Head of caudate nucleus (tissue), 42 donors: ENCODE results near the gene SUN5.
"Not testable (repeated sequence)": the region's sequence is repeated elsewhere in the genome, so short reads cannot be mapped to it uniquely, and the experiment has no call there.

Source experiments
- DNase-seq, 42 donors: peaks; one replicate each; pipeline versions ENCODE4 v3.0.0 to v3.0.0-alpha.2; 2020 to 2021; ENCODE audit warnings: mixed read lengths in 7 of 42
- intact Hi-C: fragments of 100-400 bp; cut with DNase I; formaldehyde crosslinking; loops from one replicate; pipeline ENCODE4 v1.15.0; 2022

Gene SUN5

GRCh38 chr20:32983459-32984112 lies 20.6 kb downstream of the SUN5 start:
- intact Hi-C loops = no loop called here
- no peak for DNase-seq

GRCh38 chr20:32982617-32983458 lies 21.4 kb downstream of the SUN5 start:
- DNase-seq = peak in 38 of 42 donors; percentile 25 to 82 (median 54)
- intact Hi-C loops = no loop called here

DNA sequence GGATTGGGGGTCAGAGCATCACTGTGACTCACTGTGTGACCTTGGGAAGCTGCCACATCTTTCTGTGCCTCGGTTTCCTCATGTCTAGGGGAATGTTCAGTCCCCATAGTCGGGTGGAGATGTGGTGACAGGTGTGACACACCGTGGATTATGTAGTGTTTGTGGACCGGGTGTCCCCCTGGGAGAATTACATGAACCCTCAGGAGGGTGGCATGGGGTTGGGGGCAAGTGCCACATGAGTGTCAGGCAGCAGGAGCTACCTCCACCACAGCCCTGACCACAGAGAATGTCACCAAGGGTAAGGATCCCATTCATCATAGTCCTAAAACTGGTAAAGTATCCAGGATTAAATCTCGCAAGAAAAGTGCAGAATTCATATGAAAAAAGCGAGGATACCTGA lies 23.2 kb downstream of the SUN5 start:
- no peak for DNase-seq

GRCh38 chr20:32980131-32980941 lies 23.9 kb downstream of the SUN5 start:
- DNase-seq = peak; percentile 74 to 95 (median 88)
- intact Hi-C loops = no loop called here

More for the DNA sequence above, 23.2 kb downstream of the SUN5 start:
- intact Hi-C loops = no loop called here

DNA sequence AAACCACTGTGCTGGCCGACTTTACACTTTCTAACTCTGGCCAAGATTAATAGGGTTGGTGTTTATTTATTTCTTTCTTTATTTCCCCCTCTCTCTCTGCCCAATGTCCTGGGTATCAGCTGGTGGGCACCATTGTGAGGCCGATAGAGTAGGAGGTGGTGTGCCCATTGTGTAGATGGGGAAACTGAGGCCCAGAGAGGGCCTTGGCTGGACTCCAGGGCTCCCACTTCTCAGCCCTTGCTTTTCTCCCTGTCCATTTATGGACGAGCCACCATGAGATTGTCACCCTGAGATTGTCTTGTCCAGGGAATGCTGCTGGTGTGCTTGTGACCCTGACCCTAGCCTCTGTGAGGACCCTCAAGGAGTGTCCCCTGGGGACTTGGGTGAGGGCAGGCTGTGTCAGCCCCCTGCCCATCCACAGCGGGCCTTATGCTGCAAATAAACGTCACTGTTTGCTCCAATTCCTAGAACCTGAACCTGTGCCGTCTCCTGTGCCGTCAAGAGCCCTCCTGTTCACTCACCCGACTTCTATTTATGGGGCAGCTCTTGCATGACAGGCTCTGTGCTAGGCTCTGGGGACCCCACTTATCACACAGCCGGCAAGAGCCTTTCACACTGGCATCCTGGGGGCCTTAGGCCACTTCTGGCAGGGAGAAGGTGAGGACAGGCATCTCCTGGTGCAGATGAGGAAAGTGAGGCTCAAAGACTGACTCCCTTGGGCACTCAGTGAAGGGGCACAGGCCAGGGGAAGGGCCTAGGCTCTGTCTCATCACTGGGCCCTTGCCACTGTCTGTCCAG lies 24.8 kb downstream of the SUN5 start:
- intact Hi-C loops = no loop called here
- DNase-seq = peak in 3 of 42 donors; percentile 7 to 32 (median 11)

- intact Hi-C loops = no loop called here
- DNase-seq = peak in 6 of 42 donors; percentile 3 to 22 (median 11)
Measured at GRCh38 chr20:32978009-32978335, 26.3 kb downstream of the SUN5 start.

GRCh38 chr20:32977281-32978008 lies 26.8 kb downstream of the SUN5 start:
- DNase-seq = peak in 8 of 42 donors; percentile 2 to 29 (median 14)
- intact Hi-C loops = no loop called here

GRCh38 chr20:32976746-32977145 lies 27.5 kb downstream of the SUN5 start:
- intact Hi-C loops = no loop called here
- DNase-seq = peak in 5 of 42 donors; percentile 0 to 37 (median 11)

DNA sequence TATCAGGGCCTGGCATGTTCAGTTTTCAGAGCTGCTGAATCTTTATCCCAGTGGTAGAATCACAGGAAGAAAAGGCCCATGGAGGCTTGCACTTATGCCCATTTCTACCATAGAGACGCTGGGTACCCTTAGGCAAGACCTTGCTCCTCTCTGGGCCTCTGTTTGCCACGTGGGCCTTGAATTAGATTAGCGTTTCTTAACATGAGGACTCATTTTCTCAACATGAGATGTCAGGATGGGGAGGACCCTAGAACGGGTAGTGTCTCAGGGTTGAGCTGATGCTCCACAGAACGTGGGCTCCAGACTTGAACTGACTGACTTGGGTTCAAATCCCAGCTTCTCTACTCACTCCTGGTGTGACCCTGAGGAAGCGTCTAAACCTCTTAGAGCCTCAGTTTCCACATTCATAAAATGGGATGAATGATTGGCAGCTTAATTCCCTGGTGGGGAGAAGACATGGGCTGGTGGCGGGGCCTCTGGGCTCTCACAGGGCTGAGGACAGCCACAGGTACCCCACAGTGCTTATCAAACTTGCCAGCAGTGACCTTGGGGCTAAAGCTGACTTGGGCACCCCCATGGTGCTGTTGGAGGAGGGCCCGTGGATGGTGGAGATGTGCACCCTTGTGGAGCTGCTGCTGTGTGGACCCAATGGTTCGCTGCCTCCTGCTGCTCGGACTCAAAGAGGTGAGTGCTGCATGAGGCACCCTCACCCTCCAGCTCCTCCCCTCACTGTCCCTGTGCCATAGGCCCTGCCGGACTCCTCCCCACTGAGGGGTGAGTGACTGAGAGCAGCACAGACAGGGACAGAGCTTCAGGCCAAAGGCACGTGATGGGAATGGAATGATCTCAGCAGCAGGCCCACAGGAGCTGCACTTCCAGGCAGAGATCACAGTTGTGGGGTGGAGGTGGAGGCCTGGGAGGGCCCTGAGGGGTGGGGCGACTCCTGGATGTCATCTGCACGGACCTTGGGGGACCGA lies 28.2 kb downstream of the SUN5 start:
- peak in 10 of 42 donors; percentile 3 to 63 (median 34) for DNase-seq

GRCh38 chr20:32975121-32975520 lies 29.1 kb downstream of the SUN5 start:
- peak in 1 of 42 donors; percentile 6 for DNase-seq
- intact Hi-C loops = not testable (repeated sequence)

More for the DNA sequence above, 28.2 kb downstream of the SUN5 start:
- intact Hi-C loops = no loop called here

DNA sequence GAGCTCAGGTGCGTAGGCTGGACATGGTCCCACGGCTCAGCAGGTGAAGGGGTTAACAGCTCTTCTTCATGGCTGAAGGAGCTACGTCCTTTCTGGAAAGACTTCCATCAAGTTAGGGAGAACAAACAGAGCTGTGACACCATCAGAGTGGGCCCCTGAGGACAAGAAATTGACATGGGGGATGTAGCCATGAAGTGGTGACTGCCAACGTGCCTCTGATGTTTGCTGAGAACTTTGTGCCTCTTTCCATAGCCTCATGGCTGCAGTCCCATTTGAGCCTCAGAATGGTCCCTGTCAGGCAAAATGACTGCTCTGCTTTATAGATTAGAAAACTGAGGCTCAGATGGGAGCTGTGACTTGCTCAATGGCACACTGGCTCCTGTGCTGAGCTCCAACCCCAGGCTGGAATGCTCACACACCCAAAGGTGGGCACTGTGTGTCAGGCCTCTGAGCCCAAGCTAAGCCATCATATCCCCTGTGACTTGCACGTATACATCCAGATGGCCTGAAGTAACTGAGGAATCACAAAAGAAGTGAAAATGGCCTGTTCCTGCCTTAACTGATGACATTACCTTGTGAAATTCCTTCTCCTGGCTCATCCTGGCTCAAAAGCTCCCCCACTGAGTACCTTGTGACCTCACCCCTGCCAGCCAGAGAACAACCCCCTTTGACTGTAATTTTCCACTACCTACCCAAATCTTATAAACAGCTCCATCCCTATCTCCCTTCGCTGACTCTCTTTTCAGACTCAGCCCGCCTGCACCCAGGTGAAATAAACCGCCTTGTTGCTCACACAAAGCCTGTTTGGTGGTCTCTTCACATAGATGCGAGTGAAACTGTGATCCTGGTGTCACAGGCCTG lies 29.8 kb downstream of the SUN5 start:
- peak in 6 of 42 donors; percentile 0 to 19 (median 9) for DNase-seq
- intact Hi-C loops = not testable (repeated sequence)

GRCh38 chr20:32973077-32973717 lies 31.0 kb downstream of the SUN5 start:
- peak in 7 of 42 donors; percentile 3 to 36 (median 11) for DNase-seq
- intact Hi-C loops = no loop called here

DNA sequence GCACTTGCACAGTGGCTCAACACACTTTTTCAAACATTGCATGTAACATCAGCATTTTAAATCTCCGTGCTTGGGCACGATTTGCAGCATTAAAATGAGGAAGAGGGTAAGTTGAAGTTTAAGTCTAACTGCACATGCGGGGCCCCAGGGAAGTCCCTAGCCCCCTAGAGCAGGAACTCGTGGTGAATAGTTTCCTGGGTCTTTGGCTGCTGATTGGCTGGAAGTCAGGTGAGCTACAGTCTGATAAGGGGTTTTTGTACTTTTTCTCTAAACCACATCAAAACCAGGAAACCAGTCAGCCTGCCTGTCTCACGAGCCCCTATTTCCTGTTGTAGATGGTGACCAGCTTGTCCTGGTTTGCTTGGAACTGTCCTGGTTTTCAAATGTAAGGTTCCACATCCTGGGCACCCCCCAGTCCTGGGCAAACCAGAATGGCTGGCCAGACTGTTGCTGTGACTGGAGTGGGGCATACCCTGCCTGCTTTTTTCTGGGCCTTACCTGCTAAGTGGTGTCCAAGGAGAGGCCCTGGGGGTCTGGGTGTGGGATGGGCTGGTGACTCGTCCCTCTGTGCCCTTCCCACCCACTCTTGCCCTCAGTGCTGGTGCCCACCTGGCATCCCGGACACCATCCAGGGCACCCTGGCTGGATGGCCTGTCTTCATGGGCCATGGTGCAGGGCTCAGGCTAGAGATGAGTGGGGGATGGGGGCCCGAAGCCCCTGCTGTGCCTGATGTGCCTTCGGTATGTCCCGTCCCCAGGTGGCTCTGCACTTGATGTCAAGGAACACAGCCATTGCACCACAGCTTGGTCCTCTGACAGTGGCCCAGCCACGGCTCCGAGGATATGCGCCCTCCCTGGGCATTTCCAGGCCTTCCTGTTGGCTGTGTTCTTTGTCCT lies 31.8 kb downstream of the SUN5 start:
- intact Hi-C loops = no loop called here
- peak in 8 of 42 donors; percentile 6 to 43 (median 30) for DNase-seq

DNA sequence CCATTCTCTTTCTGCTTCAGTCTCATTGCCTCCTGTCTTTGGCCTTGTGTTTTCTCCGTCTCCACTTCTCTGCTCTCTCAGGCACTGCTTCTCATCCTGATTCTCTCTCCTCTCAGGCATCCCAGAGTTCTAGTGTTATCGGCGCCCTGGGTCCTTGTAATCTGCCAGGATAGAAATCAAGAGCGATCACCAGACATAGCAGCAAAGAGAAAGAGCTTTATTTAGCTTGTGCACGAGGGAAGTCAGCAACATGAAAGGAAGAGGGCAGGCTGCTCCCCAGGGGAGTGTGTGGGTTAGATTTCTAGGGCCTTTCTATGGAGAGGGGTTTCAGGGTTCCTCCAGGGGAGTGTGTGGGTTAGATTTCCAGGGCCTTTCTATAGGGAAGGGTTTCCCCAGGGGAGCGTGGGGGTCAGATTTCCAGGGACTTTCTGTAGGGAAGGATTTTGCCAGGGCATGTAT lies 32.5 kb downstream of the SUN5 start:
- intact Hi-C loops = no loop called here
- peak in 12 of 42 donors; percentile 7 to 51 (median 28) for DNase-seq
